Stimulated activated CD4-positive, alpha-beta T cell treated with anti-CD3 and anti-CD28 coated beads, Interleukin-15, amount 100 ng/mL, for 1 hour (primary cell): ENCODE results near the gene KISS1.

Source experiments
- DNase-seq, 2 donors: peaks; one replicate each; pipeline ENCODE4 v3.0.0-alpha.2; 2020; ENCODE audit warnings: low read depth in 1 of 2, low spot score in 1 of 2

KISS1 gene

DNA sequence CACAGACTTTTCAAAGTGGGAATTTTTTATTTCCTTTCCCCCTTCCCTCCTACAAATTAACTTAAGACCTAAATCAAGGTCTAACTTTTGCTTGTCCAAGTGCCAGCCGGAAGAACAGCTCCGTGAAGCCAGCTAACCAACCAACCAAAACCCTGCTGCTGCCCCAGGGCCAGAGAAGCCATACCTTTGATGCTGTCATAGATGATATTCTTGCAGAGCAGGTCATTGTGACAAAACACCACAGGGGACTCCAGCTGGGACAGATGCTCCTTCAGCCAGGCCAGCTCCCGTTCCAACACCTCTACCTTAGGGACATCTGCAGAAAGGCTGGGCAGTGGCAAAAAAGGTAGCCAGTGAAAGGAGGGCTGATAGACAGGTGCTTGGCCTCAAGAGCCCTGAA is 55.2 kb downstream of the KISS1 start:
- no peak for DNase-seq
